Activated CD8-positive, alpha-beta memory T cell treated with anti-CD3 and anti-CD28 coated beads for 1 hour (primary cell): Measurements from ENCODE around the gene TLE1.

ENCODE experiments used
- DNase-seq, 2 donors: peaks; one replicate each; pipeline ENCODE4 v3.0.0-alpha.2; 2020; ENCODE audit warnings: low read depth in 1 of 2; ENCODE audit errors: extremely low read depth in 1 of 2

TLE1 gene

GRCh38 chr9:81550207-81550583 lies 139.2 kb downstream of the TLE1 start:
- no peak for DNase-seq

DNA sequence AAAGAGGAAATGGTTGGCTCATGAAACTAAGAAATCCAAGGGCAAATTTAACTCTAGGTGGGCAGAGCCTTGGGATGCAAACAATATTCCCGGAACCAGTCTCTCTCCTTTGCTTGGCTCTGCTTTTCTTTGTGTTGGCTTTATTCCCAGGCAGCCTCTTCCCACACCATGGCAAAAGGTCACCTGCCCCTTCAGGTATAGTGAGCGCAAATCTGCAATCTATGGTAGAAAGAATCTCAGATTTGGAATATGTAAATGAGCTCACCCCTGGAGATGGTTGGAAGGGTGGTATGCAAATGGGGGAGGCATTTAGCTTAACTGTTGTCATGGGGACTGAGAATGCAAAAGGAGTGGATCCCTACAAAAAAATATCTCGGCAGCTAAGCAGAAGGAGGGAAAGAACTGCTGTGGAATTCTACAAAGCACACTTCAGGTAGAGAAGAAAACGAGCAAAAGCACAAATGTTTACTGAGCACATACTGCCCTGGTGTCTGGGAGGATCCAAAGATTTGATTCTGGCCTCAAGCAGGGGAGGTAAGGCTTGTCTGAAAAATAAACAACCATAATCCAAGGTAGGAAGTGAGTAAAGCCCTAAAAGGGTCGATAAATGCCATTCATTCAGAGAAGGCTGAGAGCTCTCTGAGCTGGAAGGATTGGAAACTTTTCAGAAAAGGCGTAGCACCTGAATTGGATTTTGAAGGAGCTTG lies 139.7 kb downstream of the TLE1 start:
- no peak for DNase-seq

DNA sequence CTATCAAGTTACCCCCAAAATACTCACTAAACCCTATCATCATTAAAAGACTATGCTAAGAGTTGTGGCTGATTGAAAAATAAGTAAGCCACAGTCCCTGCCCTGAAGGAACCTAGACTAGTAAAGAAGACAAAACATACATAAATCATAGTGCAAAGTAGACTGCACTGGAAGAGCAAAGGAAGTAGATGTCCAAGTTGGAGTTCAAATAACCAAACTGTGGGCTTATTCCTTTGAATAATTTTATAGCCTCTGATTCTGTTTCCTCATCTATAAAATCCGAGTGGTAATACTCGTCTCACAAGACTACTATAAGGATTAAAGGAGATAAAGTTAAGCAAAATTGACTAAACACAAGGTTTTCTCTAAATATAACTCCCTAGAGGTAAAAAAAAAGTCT lies 140.4 kb downstream of the TLE1 start:
- no peak for DNase-seq

DNA sequence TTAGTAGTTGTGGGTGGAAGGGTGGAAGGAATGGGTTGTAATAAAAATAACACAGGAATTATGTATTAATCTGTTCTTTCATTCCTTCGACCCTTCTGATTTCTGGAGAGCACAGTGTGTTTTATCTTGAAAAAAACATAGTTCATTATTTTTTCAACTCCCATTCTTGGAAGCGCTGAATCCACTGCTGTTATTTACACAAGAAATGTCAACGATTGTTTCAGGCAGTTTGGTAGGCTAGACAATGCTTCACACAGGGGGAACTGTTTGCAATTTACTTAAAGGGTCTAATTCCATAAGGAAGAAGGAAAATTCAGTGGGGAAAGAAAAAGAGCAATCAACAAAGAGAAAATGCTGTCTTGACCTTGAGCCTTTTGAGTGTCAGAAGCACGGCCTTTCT lies 142.9 kb downstream of the TLE1 start:
- DNase-seq = no peak

DNA sequence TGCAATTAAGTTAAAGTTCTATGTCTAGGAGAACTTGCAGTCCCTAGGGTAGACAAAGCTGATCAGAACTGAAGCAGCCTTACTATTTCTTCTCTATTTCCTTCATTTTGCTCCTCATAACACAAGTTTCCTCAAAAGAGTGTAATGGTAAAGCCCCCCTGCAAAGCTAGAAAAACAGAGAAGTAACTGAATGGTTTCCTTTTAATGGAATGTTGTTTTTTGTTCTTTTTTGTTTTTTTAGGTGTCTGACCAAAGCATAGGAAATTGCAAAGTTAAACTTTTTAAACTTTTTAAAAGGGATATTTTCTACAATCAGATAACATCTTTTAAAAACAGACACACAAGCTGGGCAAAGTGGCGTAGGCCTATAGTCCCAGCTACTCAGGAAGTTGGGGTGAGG lies 145.7 kb downstream of the TLE1 start:
- DNase-seq = no peak

DNA sequence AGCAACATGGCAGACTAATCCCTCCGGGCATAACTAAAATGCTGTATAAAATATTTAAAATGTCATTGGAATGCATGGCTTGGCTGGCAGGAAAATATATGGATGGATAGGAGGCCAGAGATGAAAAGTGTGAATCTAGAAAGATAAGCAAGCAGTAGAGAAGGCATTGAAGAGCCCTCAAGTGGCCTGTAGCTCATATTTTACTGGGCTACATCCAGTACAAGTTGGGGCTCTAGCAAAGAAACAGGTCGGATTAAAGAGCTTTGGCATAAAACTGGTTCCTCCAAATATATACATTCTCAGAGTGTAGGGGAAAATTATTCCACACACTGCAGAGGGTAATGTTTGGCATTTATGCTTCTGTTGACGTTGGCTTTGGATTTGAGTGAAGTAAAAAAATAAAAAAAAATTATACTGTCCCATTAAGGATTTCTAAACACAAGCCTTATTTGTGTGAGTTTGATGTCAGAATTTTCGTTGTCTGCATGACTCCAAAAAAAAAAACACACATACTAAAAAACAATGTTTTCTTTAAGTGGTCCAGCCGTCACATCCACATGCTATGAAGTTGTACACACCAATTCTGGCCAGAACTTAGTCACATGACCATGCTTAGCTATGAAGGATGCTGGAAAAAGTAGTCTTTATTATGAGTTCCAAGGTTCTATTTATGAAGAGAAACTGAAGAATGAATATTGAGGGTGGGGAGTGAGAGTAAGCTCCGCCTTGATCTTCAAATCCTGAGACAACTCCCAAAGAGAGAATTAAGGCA lies 147.0 kb downstream of the TLE1 start:
- no peak for DNase-seq

GRCh38 chr9:81540142-81540710 lies 149.1 kb downstream of the TLE1 start:
- no peak for DNase-seq

DNA sequence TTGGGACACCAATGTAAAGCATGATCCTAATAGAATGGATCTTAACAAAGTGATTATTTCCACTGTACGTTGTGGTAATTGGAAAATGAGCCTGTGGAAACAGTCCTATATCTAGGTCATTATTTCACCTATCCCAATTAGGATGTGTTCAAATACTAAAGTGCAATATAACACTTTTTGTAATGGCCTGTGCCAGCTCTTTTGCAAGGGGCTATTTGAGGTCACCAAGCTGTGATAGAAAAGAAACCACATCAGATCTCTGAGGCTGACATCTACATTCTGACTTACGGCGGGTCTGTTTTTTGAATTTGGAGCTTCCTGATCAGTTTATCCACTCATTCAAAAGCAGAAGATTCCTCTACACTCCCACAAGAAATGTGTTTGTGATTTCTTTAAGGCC lies 150.0 kb downstream of the TLE1 start:
- DNase-seq = no peak

DNA sequence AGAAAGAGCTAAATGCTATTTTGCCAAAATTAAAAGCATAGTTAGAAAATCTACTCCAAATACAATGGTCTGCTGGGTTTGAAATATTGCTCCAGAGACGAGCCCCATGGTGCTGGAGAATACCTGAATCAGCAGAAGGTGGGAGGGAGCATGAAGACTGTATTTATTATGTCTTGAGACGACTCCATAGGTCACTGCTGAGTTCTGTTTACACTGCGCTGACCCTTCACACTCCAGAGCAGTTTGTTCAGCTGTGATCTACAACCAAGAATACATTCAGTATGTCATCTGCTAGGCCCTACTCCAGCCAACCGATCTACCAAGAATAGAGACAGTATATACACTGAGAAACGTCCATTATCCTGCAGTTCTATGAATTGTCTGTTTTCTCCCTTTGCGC lies 150.5 kb downstream of the TLE1 start:
- DNase-seq = no peak

DNA sequence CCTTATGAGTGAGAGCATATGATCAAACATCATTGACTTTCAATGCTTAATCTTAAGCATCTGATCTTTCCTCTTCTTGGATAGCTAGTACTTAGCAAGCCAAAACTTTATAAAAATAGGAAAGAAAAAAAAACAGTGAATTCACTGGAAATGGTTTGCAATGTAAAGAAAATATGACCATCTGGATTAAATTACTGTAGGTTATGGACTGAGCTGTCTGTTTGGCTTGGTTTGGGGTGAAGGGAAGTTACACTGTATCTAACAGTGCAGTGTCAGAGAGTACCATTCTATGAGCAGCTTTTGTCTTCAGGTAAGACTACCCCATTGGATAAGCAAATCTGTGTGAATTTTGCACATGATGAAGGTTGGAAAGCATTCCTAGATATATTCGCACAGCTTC lies 151.4 kb downstream of the TLE1 start:
- DNase-seq = no peak

DNA sequence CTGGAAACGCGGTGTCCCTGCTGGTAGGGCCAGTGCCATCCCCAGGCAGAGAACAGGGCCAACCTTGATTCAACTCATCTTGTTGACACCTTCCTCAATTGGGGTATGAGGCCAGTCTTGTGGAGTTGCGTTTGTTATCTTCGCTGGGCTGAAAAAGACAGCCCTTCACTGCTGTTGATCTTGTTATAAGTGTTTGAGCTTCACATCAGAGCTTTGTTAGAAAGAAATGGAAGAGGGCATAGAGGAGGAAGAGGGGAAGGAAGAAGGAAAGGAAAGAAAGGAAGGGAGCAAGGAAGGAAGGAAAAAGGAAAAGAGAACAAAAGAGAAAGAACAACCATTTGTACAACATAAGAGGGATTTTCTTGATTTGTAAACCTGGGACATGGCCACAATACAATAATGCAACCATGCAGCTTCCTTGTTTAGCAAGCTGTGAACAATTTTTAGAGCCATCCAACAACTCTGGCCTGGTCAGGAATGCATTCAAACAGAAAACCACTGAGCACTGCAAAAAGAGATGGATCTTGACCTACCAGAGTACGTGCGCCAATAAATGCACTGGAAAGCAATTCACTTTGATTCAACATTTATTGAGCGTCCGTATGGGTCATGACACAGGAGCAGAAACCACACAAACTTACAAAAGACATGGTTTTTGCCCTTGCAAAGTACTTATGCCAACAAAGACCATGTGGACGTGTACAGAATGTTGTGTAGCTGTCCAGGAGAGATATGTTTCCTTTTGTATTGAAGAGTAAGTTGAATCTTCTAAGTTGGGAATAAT lies 152.9 kb downstream of the TLE1 start:
- DNase-seq = no peak

GRCh38 chr9:81535542-81536241 lies 153.7 kb downstream of the TLE1 start:
- DNase-seq = no peak

DNA sequence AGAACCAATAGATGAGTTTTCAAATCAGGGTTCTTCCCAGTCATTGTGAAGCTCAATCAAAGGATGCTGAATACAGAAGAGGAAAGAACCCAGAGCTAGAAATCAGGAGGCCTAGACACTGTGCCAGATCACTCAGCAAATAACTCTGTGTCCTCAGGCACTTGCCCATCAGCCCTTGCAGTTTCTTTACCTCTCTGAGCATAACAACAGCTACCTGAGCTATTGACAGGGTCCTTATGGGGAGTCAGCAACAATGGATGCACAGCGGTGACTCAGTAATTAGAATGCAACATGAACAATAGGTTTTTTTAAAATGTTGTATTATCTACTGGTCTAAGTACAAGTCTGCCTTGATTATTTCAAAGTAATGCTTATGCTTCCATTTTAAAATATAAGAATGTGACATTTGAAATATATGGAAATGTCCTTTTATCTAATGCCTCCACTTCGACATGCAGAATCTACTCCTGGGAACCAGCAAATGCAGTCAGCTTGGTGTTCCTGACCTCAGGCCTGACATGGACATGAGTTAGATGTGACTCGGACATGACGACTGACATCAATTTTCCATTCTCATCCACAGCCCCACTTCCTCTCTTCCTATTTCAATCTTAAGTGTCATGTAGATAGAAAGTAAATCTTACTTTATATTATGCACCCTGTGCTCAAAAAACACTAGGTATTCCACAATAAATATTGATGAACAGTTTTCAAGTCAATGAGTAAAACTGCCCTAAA lies 155.0 kb downstream of the TLE1 start:
- DNase-seq = no peak
